OCI-LY7 (cell line): Measurements from ENCODE around the gene SIM1. TPM values are rescaled to one million over a fixed set of nuclear protein-coding genes. Genes with fewer than 3 reads are reported as not detected.

Source experiments
- BruUV-seq: library from RNA; stranded (reverse); fragments of 400-500 nt; replicated peaks from 2 replicates; lab custom pipeline; 2021; lab: Mats Ljungman, UMichigan
- CTCF ChIA-PET: fragments of 300-600 bp; sonication (Branson Sonifier 250); formaldehyde crosslinking; loops from one replicate; lab custom pipeline; 2022; ENCODE audit warnings: antibody characterized with exemption; ENCODE audit not compliant: unreplicated experiment; lab: Charles Lee
- POLR2A ChIA-PET: fragments of 300-600 bp; sonication (Branson Sonifier 250); formaldehyde crosslinking; loops from one replicate; lab custom pipeline; 2022; ENCODE audit warnings: antibody characterized with exemption; lab: Charles Lee
- DNase-seq: peaks from one replicate; pipeline ENCODE4 v3.0.0-alpha.2; 2015; ENCODE audit warnings: low spot score
- H2AFZ ChIP-seq: fragments of 200-600 bp; sonication (generic), shearing (Covaris generic); 2 replicates; pipeline ENCODE4 v1.6.1; 2014; ENCODE audit warnings: mild to moderate bottlenecking, antibody characterized with exemption, low read length, moderate library complexity
- H3K27ac ChIP-seq: fragments of 200-600 bp; sonication (generic); 2 replicates; pipeline ENCODE4 v1.5.1; 2014; ENCODE audit warnings: mixed run types, low read depth, mild to moderate bottlenecking, moderate library complexity, low read length, inconsistent platforms; ENCODE audit not compliant: poor library complexity, severe bottlenecking
- H3K36me3 ChIP-seq: fragments of 200-600 bp; sonication (generic); 2 replicates; pipeline ENCODE4 v1.6.1; 2014; ENCODE audit warnings: mild to moderate bottlenecking, antibody characterized with exemption, low read length, moderate library complexity, mixed read lengths; ENCODE audit not compliant: insufficient read depth
- H3K4me1 ChIP-seq: fragments of 200-600 bp; sonication (generic); 2 replicates; pipeline ENCODE4 v1.5.1; 2014; ENCODE audit warnings: mild to moderate bottlenecking, low read length; ENCODE audit not compliant: insufficient read depth, poor library complexity, severe bottlenecking
- H3K4me2 ChIP-seq: fragments of 200-600 bp; sonication (generic); 2 replicates; pipeline ENCODE4 v1.6.1; 2014; ENCODE audit warnings: mild to moderate bottlenecking, low read length
- H3K4me3 ChIP-seq: fragments of 200-600 bp; sonication (generic); 2 replicates; pipeline ENCODE4 v1.5.1; 2014; ENCODE audit warnings: mild to moderate bottlenecking, low read depth, low read length; ENCODE audit not compliant: poor library complexity, severe bottlenecking
- H3K79me2 ChIP-seq: fragments of 200-600 bp; sonication (generic); 2 replicates; pipeline ENCODE4 v1.6.1; 2016; ENCODE audit warnings: low read depth, mild to moderate bottlenecking, low read length, moderate library complexity, mixed read lengths; ENCODE audit not compliant: insufficient read depth
- H3K9me2 ChIP-seq: fragments of 200-600 bp; sonication (generic); 2 replicates; pipeline ENCODE4 v1.6.1; 2016; ENCODE audit warnings: mild to moderate bottlenecking, low read length, mixed read lengths; ENCODE audit not compliant: insufficient read depth
- H3K9me3 ChIP-seq: fragments of 200-600 bp; sonication (generic); 2 replicates; pipeline ENCODE4 v1.6.1; 2014; ENCODE audit warnings: mild to moderate bottlenecking, mixed run types, low read length, mixed read lengths
- H4K20me1 ChIP-seq: fragments of 200-600 bp; sonication (generic); 2 replicates; pipeline ENCODE4 v1.6.1; 2014; ENCODE audit warnings: mild to moderate bottlenecking, antibody characterized with exemption, low read length, moderate library complexity, mixed read lengths; ENCODE audit not compliant: insufficient read depth
- CTCF ChIP-seq: fragments of 200-600 bp; sonication (generic); conservative IDR thresholded peaks from 2 replicates; pipeline ENCODE4 v1.5.1; 2014; ENCODE audit warnings: mild to moderate bottlenecking, antibody characterized with exemption, low read length, moderate library complexity, mixed read lengths
- EZH2phosphoT487 ChIP-seq: fragments of 200-600 bp; sonication (generic); IDR thresholded peaks from 2 replicates; pipeline ENCODE4 v1.6.1; 2018; ENCODE audit warnings: low read depth, borderline replicate concordance, mild to moderate bottlenecking, mixed run types, antibody characterized with exemption, low read length, moderate library complexity, mixed read lengths
- intact Hi-C: fragments of 100-400 bp; cut with micrococcal nuclease; formaldehyde crosslinking; loops from one replicate; pipeline ENCODE4 v1.10.0; 2022; ENCODE audit not compliant: unreplicated experiment
- total RNA-seq, 2 experiments: library from RNA; depleted of rRNA in 1 of 2; stranded (reverse); fragments of >200 nt in 1 of 2; shearing (Covaris generic) in 1 of 2; gene quantifications; 2 replicates each; pipeline ENCODE4 v1.2.3, GENCODE V29; 2014 to 2022

SIM1 gene
- total RNA-seq, 2 experiments from 2014 or later, result not detected

GRCh38 chr6:100462706-100463629 is 1.8 kb downstream of the SIM1 start:
- no peak for DNase-seq
- BruUV-seq, result no TSS peak
- no peak overlapping the region for H2AFZ ChIP-seq
- no peaks in the 10 kb centered on the region for H3K79me2 ChIP-seq
- H3K27ac ChIP-seq, result no peak overlapping the region
- POLR2A ChIA-PET, result interaction anchor here (0.6 kb wide), 1 partner anchor 66 kb away, joined by 3 read pairs; no protein-coding TSS in a partner anchor
- CTCF ChIA-PET, result no interaction called here
- H3K9me3 ChIP-seq, result no peaks in the 10 kb centered on the region
- no peaks in the 10 kb centered on the region for H3K36me3 ChIP-seq
- no peak overlapping the region for H3K4me2 ChIP-seq
- intact Hi-C loops, result no loop called here
- TF ChIP-seq CTCF, result no peak
- TF ChIP-seq EZH2phosphoT487, result no peak
- no peaks in the 10 kb centered on the region for H3K4me1 ChIP-seq
- H3K4me3 ChIP-seq, result no peak overlapping the region
- no peaks in the 10 kb centered on the region for H3K9me2 ChIP-seq
- H4K20me1 ChIP-seq, result no peaks in the 10 kb centered on the region

GRCh38 chr6:100461917-100462705 is 2.6 kb downstream of the SIM1 start:
- H3K9me2 ChIP-seq, result no peaks in the 10 kb centered on the region
- H3K27ac ChIP-seq, result no peak overlapping the region
- no peak overlapping the region for H2AFZ ChIP-seq
- H3K36me3 ChIP-seq, result no peaks in the 10 kb centered on the region
- no peak for DNase-seq
- intact Hi-C loops, result no loop called here
- ChIA-PET POLR2A (interaction anchor here (0.7 to 1.4 kb wide), 2 partner anchors 11 to 441 kb away, joined by 3 to 6 read pairs; no protein-coding TSS in a partner anchor), CTCF (no interaction called here)
- no TSS peak for BruUV-seq
- no peaks in the 10 kb centered on the region for H4K20me1 ChIP-seq
- no peaks in the 10 kb centered on the region for H3K79me2 ChIP-seq
- H3K4me3 ChIP-seq, result no peak overlapping the region
- no peaks in the 10 kb centered on the region for H3K9me3 ChIP-seq
- H3K4me2 ChIP-seq, result no peak overlapping the region
- TF ChIP-seq EZH2phosphoT487 (no peak), CTCF (no peak)
- H3K4me1 ChIP-seq, result no peaks in the 10 kb centered on the region
